RPMI8226 (cell line): ENCODE measurements around the gene GADD45GIP1.
"Not testable (repeated sequence)": the region's sequence is repeated elsewhere in the genome, so short reads cannot be mapped to it uniquely, and the experiment has no call there.

ENCODE experiments used
- DNase-seq: peaks from one replicate; pipeline ENCODE4 v3.0.0-alpha.2; 2015

The GADD45GIP1 gene

GRCh38 chr19:12938779-12939601 is 18.0 kb downstream of the GADD45GIP1 start:
- DNase-seq = peak; percentile 65

DNA sequence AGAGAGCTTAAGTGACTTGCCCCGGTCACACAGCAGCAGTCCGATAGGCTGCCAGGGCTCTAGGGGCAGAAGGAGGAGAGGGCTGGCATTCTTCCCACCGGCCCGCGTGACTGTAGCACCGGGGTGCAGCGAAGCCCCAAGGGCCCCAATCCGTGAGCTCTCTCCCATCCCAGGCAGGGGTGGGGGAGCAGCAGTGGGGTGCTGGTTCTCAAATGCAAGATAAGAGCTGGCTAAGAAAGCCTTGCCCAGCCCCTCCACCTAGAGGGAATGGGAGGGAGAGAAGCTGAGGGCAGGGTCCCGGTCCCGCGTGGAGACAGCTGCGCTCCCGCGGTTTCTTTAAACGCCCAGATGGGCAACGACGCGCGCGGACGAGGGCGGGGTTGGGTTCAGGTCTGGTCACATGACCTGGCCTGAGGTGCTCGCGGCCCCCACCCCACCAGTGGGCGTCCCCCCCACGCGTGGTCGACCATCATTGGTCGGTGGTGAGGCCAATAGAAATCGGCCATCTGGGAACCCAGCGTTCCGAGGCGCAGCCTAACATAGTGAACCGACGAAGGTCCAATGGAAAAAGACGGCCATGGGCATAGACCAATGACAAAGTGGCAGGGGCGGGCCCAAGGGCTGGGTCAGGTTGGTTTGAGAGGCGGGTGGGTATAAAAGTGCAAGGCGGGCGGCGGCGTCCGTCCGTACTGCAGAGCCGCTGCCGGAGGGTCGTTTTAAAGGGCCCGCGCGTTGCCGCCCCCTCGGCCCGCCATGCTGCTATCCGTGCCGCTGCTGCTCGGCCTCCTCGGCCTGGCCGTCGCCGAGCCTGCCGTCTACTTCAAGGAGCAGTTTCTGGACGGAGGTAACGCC is 18.9 kb downstream of the GADD45GIP1 start, which contains the start of gene CALR:
Gene CALR, plus strand, starts transcription at position 683 of the 852 bp plus-strand sequence. Its CDS starts 71 bp downstream, at position 754.
- peak; percentile 100 for DNase-seq

GRCh38 chr19:12937093-12937926 is 19.7 kb downstream of the GADD45GIP1 start:
- DNase-seq = peak; percentile 68

DNA sequence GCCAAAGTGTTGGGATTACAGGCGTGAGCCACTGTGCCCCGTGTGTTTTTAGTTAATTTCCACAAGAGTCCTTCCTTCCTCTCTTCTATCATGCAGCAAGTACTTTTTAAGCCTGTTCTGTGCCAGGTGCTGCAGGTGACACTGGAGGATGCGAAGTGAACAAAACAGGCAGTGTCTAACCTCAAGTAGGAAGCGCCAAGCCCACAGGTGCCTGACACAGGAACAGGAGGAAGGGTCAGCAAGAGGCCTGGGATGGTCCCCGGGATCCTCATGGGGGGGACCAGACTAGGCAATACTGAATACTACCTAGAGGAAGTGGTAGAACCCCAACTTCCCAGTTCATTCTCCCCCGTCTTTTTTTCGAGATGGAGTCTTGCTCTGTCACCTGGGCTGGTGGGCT is 20.4 kb downstream of the GADD45GIP1 start:
- peak; percentile 66 for DNase-seq

DNA sequence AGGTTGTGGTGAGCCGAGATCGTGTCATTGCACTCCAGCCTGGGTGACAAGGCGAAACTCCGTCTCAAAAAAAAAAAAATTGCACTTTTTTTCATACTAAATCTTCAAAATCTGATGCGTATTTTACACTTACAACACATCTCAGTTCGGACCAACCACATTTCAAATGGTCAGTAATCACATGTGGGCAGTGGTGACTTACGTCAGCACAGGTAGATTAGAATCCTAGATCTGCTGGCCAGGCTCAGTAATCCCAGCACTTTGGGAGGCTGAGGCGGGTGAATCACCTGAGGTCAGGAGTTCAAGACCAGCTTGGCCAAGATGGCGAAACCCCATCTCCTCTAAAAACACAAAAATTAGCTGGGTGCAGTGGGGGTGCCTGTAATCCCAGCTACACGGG is 22.0 kb downstream of the GADD45GIP1 start:
- DNase-seq = no peak

- DNase-seq = peak; percentile 94
These were observed 23.5 kb downstream of the GADD45GIP1 start, which contains the start of gene FARSA for GRCh38 chr19:12933287-12934072. FARSA (minus strand) TSS chr19:12933711; CDS start chr19:12933696, 15 bp downstream.

DNA sequence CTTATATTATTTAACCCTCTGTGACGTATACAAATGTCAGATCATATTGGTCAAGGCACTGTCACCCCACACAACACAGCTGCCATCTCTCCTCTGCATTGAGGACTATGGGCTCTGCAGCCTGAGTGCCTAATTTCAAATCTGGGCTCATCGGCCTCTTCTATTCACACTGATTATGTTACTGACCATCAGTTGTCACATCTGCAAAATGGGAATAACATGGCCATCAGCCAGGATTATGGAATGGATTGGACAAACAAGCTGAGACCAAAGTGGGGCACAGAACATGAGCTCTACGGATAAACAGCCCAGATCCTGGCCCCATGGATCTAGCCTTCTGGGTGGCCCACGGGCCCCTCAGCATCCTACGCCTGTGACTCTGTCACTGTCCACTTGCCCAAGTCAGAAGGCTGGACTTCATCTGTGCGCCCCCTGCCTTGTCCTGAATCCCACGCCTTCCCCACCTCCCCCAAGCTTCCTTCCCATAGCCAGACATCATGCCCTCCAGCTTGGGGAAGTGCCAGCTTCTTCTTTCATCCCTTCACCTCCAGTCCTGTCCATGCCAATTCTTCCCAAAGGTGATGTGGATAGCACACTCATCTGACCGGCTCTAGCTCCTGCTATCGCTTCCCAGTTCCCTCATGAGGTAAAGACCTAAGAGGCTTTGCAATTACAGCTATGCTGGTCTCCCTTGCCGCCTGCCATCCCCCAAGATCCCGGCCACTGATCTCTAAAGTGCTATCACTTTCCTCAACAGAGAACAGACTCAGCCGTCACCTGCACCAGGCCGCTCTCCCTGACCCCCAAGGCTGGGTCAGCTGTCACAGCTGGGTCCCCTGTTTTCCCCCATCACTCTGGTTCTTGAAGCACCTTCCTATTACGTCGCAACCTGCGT is 24.4 kb downstream of the GADD45GIP1 start:
- no peak for DNase-seq

DNA sequence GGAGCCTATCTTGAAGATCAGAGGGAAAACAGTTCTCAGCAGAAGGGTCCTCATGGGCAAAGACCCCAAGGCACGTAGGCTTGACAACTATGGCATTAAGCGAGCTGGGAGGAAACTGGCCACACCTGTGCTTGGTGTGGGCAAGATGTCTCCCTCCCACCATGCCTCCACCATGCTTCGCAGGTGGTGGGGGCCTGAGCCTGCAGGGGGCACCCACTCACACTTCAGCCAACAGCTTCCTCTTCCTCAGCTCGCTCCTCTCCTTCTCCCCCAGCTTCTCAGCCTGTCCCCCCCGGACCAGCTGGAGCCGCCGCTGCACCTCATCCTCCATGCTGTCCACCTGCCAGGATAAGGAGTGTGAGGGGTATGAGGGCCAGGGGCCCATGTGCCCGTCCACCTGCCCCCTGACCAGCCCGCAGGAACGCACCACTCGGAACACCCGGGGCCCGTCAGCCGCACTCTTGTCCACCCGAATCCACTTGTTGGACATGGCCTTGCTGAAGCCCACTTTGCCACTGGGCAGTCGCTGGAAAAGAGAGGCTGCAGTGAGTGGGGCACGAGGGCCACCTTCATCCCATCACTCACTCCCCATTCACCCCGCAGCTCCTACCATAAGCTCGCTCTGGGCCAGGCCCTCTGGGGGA is 26.9 kb downstream of the GADD45GIP1 start:
- DNase-seq = no peak

DNA sequence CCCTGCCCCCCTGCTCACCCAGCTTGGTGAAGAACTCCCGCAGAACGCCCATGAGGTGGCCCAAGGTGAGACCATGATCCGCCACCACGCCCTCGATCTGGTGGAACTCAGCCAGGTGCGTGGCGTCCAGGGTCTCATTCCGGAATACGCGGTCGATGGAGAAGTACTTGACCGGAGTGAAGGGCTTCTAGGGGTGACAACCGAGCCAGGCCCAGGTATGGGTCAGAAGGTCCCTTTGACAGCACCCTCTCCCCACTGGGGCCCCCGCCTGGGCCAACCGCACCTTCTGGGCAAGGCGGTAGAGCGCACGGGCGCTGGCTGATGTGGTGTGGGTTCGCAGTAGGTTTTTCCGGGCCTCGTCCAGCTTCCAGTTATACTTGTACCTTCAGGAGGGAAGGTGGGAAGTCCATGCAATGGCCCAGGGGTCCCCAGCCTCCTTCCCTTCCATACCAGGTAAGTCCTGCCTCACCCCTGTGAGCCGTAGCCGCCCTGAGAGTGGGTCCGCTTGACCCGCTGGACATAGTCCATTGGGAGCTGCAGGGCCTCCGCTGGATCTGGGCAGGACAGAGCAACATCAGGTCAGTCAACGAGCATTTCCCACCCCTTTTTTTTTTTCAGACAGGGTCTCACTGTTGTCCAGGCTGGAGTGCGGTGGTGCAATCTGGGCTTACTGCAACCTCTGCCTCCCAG is 32.3 kb downstream of the GADD45GIP1 start:
- no peak for DNase-seq

- DNase-seq = no peak
These were observed 34.1 kb downstream of the GADD45GIP1 start for GRCh38 chr19:12922959-12923358.

- DNase-seq = no peak
These were observed 36.0 kb downstream of the GADD45GIP1 start for GRCh38 chr19:12921047-12921446.

DNA sequence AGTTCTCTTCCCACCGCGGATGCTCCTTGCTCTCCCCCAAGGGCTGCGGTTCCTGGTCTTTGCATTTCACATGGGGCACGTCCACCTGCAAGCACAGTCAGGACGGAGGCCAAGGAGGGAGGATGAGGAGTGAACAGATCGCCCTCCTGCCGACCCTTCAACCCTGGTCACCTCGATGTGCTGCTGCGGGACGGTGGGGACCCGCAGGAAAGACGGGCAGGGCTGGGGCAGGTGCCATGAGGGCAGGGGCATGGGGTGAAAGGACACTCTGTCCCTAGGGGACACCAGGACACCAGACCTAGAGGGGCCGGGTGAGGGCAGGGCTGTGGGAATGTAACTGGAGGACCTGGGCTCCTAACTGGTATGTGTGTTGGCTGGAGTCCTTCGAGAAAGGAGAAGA is 38.8 kb downstream of the GADD45GIP1 start:
- DNase-seq = no peak

- DNase-seq = not testable (repeated sequence)
These were observed 41.2 kb downstream of the GADD45GIP1 start for GRCh38 chr19:12915860-12916259.

DNA sequence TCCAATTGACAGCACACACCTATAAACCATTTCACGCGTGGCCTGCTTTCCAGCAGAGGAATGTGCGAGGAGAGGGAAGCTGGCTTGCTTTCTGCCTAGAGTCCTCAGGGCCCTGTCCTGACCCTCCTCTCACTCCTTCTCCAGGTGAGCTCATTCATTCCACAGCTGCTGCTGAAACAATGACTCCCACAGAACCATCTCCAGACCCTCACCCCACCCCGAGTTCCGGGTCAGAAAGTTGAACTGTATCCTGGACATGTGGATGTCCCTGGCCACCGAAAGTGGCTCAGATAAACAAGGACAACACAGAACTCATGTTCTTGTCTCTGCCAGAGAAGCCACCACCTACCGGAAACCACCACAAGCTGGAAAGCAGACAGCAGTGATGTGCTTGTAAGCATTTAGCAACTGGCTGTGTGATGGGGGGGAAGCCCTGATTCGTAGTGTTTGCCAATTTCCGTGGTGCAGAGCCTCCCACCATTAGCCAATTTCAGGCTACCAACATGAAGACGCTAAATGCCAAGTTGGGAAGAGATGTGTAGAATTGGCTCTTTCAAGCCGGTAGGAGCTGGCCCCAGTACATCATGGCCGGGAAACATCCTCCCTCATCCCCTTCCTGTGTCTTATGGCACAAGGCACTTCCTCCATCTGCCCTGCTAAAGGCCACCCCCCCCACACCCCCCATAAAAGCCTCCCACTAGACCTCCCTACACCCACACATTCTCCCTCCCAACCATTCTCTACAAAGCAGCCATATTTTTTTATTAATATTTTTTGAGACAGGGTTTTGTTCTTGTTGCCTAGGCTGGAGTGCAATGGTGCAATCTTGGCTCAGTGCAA is 43.0 kb downstream of the GADD45GIP1 start:
- peak; percentile 67 for DNase-seq

- DNase-seq = no peak
These were observed 43.9 kb downstream of the GADD45GIP1 start for GRCh38 chr19:12913011-12913561.

GRCh38 chr19:12912571-12912970 is 44.5 kb downstream of the GADD45GIP1 start:
- no peak for DNase-seq

DNA sequence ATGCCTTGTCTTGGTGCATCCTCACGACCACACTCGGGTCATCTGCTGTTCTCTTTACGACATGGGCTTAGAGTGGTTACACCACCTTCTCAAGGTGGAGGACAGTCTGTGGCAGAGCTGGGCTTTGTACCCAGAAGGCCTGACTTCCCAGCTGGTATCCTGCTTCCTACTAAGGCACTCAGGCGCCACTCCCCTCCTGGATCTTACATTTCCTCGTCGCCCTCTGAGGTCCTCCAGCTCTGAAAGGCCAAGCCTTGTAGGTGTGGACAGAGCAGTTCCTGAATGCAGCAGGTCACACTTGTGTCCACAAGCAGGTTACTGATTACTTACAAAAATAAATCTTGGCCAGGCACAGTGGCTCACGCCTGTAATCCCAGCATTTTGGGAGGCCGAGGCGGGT is 49.9 kb downstream of the GADD45GIP1 start:
- no peak for DNase-seq
